Epithelial cell of esophagus (primary cell): ENCODE measurements around the gene SPHK1.

Experiments
- DNase-seq: peaks from one replicate; pipeline ENCODE4 v3.0.0; 2010; ENCODE audit warnings: low read depth
- H3K4me3 ChIP-seq: 2 replicates; pipeline ENCODE4 v1.5.1; 2011; ENCODE audit warnings: mild to moderate bottlenecking, low read length, control low read depth
- TF ChIP-seq, protein P1 (sequence below): IDR thresholded peaks from 2 replicates; pipeline ENCODE4 v1.5.1; 2011; ENCODE audit warnings: low read depth, mild to moderate bottlenecking, low read length, control low read depth, inconsistent platforms; ENCODE audit not compliant: insufficient read depth; ENCODE audit errors: missing control alignments

The SPHK1 gene

DNA sequence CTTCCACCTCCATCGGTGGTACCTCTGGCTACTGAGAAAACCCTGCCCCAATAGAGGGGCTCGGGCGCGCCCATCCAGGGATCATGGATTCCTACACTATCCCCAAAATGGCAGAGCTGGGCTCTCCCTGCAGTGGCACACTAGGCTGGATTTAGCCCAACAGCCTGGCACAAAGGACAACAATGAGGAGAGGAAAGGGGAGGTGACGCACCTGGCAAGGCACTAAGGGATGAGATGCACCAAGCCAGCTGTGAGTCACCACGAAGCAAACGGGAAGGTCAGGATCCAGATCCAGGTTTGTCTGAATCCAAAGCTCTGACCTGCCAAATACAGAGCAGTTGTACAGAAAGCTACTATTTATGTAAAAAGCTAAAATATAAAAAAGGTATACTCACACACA, 50.5 kb downstream of the SPHK1 start:
- H3K4me3 ChIP-seq = no peak overlapping the region
- TF ChIP-seq, protein P1, sequence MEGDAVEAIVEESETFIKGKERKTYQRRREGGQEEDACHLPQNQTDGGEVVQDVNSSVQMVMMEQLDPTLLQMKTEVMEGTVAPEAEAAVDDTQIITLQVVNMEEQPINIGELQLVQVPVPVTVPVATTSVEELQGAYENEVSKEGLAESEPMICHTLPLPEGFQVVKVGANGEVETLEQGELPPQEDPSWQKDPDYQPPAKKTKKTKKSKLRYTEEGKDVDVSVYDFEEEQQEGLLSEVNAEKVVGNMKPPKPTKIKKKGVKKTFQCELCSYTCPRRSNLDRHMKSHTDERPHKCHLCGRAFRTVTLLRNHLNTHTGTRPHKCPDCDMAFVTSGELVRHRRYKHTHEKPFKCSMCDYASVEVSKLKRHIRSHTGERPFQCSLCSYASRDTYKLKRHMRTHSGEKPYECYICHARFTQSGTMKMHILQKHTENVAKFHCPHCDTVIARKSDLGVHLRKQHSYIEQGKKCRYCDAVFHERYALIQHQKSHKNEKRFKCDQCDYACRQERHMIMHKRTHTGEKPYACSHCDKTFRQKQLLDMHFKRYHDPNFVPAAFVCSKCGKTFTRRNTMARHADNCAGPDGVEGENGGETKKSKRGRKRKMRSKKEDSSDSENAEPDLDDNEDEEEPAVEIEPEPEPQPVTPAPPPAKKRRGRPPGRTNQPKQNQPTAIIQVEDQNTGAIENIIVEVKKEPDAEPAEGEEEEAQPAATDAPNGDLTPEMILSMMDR = no peak
- DNase-seq = peak; percentile 60

DNA sequence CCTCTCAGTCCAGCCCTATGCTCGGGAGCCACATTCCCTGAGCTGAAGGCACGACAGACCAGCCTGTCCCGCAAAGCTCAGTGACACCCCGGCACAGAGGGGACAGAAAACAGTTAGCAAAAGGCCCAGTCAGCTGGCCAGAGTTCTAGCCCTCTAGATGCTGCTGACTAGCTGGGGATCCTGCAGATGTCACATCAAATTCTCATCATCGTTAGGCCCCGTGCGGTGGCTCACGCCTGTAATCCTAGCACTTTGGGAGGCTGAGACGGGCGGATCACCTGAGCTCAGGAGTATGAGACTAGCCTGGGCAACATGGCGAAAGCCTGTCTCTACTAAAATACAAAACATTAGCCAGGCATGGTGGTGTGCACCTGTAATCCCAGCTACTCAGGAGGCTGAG, 51.3 kb downstream of the SPHK1 start:
- DNase-seq = no peak
- TF ChIP-seq, protein P1 = no peak
- H3K4me3 ChIP-seq = no peak overlapping the region
